Thyroid gland (tissue), 4 donors: ENCODE data around the gene OTOP3. TPM values are rescaled to one million over a fixed set of nuclear protein-coding genes. Genes with fewer than 3 reads are reported as not detected.
A peak's percentile ranks its signal among the peaks of the same experiment; 100 is the strongest.

Experiments
- DNase-seq, 2 donors: peaks; one replicate each; pipeline ENCODE4 v3.0.0-alpha.2; 2019
- H3K27ac ChIP-seq, 3 donors: fragments of 200-600 bp; sonication (generic); 1 replicate in 2 of 3; 2 replicates in 1 of 3; pipeline ENCODE4 v1.5.1; 2016 to 2019; ENCODE audit warnings: mild to moderate bottlenecking in 1 of 3, moderate library complexity in 1 of 3
- H3K27me3 ChIP-seq: fragments of 200-600 bp; sonication (generic); one replicate; pipeline ENCODE4 v1.5.1; 2019
- H3K36me3 ChIP-seq, 2 donors: fragments of 200-600 bp; sonication (generic); one replicate each; pipeline ENCODE4 v1.5.1; 2016 to 2019
- H3K4me1 ChIP-seq, 2 donors: fragments of 200-600 bp; sonication (generic); one replicate each; pipeline ENCODE4 v1.5.1; 2017 to 2019
- H3K4me3 ChIP-seq, 3 donors: fragments of 200-600 bp; sonication (generic); replicated peaks in 1 of 3; 1 replicate in 2 of 3; 2 replicates in 1 of 3; pipeline ENCODE4 v1.5.1; 2016; ENCODE audit warnings: mild to moderate bottlenecking in 1 of 3
- H3K9me3 ChIP-seq: fragments of 200-600 bp; sonication (generic); one replicate; pipeline ENCODE4 v1.5.1; 2017
- POLR2A ChIP-seq, 2 donors: fragments of 450-650 bp; IDR thresholded peaks; one replicate each; pipeline ENCODE4 v1.6.1; 2017; ENCODE audit warnings: antibody characterized with exemption in 2 of 2, mild to moderate bottlenecking in 2 of 2, moderate library complexity in 1 of 2
- WGBS, 2 donors: methylation state at CpG; one replicate each; pipeline ENCODE4 v1.1.5; 2017; 5-methylcytosine and 5-hydroxymethylcytosine counted together
- intact Hi-C: fragments of 100-400 bp; cut with DNase I; formaldehyde crosslinking; loops from one replicate; pipeline ENCODE4 v1.15.1; 2023
- total RNA-seq, 4 donors: library from RNA; depleted of rRNA; stranded (reverse); fragments of >200 nt; gene quantifications; one replicate each; pipeline ENCODE4 v1.2.3, GENCODE V29; 2016
- TF ChIP-seq, protein P1 (sequence below), 6 experiments: fragments of 200-600 bp in 3 of 6; fragments of 450-650 bp in 3 of 6; sonication (generic) in 3 of 6; IDR thresholded peaks; one replicate each; pipeline ENCODE4 v1.5.1; 2016 to 2019; ENCODE audit warnings: antibody characterized with exemption in 6 of 6, mild to moderate bottlenecking in 2 of 6, inconsistent platforms in 1 of 6, moderate library complexity in 1 of 6

The OTOP3 gene
- total RNA-seq, 4 donors from 2014 or later = not detected

DNA sequence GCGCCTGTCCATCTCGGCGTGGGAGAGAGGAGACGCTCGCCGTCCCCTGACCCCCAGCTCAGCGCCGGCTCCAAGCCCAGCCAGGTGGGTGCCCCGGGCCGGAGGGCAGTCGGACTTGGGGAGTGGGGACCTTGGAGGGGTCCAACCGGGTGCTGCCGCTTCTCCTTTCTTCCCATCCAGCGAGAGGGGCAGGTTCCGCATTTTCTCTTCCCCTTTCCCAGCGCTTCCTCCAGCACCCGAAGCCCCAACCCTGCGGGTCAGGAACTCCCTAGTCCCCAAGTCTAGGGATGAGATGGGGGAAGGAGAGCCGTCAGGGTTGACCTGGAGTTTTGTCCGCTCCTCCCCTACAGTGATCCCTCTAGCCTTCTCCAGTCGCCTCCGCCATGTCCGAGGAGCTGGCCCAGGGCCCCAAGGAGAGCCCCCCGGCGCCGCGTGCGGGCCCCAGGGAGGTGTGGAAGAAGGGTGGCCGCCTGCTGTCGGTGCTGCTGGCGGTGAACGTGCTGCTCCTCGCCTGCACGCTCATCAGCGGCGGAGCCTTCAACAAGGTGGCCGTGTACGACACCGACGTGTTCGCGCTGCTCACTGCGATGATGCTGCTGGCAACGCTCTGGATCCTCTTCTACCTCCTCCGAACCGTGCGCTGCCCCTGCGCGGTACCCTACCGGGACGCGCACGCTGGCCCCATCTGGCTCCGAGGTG is 11.3 kb upstream of the OTOP3 start, which contains the start of gene OTOP2:
OTOP2 (plus strand) TSS at position 24 of the 699 bp plus-strand sequence; CDS start at position 384, 360 bp downstream.
- Histone ChIP-seq H3K9me3 (no peaks in the 10 kb centered on the region), H3K36me3 (no peaks in the 10 kb centered on the region), H3K27me3 (peaks cover 21% of the 10 kb centered on the region), H3K4me3 (peak within 1 kb of the TSS in 1 of 3 donors; percentile 21), H3K27ac (no peak within 1 kb of the TSS), H3K4me1 (peaks cover 13 to 21% of the 10 kb centered on the region in 2 donors)
- intact Hi-C loops = no loop called here
- DNase-seq = no peak
- TF ChIP-seq POLR2A (IDR thresholded peaks at IDR 0.05) = no peak
- TF ChIP-seq, protein P1, sequence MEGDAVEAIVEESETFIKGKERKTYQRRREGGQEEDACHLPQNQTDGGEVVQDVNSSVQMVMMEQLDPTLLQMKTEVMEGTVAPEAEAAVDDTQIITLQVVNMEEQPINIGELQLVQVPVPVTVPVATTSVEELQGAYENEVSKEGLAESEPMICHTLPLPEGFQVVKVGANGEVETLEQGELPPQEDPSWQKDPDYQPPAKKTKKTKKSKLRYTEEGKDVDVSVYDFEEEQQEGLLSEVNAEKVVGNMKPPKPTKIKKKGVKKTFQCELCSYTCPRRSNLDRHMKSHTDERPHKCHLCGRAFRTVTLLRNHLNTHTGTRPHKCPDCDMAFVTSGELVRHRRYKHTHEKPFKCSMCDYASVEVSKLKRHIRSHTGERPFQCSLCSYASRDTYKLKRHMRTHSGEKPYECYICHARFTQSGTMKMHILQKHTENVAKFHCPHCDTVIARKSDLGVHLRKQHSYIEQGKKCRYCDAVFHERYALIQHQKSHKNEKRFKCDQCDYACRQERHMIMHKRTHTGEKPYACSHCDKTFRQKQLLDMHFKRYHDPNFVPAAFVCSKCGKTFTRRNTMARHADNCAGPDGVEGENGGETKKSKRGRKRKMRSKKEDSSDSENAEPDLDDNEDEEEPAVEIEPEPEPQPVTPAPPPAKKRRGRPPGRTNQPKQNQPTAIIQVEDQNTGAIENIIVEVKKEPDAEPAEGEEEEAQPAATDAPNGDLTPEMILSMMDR (IDR thresholded peaks at IDR 0.05) = no peak
- WGBS, 2 donors = 3 to 4% methylated on average over 29 to 30 of the region's 54 CpGs

DNA sequence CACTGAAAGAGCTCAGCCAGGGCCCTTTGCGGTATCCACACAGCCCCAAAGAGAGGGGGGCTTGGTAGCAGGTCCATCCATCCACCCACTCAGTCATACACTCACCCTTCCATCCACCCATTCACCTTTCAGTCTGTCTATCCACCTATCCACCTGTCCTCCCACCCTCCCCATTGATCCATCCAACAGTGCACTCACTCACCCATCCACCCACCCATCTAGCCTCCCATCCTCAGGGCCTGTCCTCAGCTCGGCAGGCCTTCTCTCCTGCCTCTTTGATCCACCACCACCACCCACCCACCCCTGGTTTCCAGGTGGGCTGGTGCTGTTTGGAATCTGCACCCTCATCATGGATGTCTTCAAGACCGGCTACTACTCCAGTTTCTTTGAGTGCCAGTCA is 10.5 kb upstream of the OTOP3 start:
- no peaks in the 10 kb centered on the region for H3K36me3 ChIP-seq
- H3K9me3 ChIP-seq = no peaks in the 10 kb centered on the region
- TF ChIP-seq POLR2A (IDR thresholded peaks at IDR 0.05) = no peak
- TF ChIP-seq, protein P1 (IDR thresholded peaks at IDR 0.05) = no peak
- no peak for DNase-seq
- H3K4me3 ChIP-seq = no peak overlapping the region
- intact Hi-C loops = no loop called here
- peaks cover 21% of the 10 kb centered on the region for H3K27me3 ChIP-seq
- H3K4me1 ChIP-seq = peaks cover 13 to 21% of the 10 kb centered on the region in 2 donors
- WGBS, 2 donors = 63 to 67% methylated on average over 3 of the region's 3 CpGs
- no peak overlapping the region for H3K27ac ChIP-seq

DNA sequence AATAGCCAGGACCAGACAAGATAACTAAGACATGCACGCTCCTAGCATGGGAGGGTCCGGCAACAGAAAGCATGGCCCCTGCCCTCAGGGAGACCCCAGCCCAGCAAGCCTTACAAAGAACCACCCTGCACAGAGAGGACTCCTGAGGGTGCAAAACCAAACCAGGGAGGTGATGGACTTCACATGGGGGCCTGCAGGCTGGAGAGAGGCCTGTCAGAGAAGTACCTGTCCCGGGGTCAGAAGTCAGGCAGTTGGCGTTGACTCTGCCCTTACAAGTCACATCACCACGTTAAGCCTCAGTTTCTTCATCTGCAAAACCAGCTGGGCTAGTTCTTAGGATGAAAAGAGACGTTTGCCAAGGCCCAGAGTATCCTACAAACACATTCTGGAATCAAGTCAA is 6.9 kb upstream of the OTOP3 start:
- intact Hi-C loops = no loop called here
- peaks cover 2 to 10% of the 10 kb centered on the region in 2 donors for H3K4me1 ChIP-seq
- no peak overlapping the region for H3K4me3 ChIP-seq
- H3K36me3 ChIP-seq = no peaks in the 10 kb centered on the region
- H3K27ac ChIP-seq = no peak overlapping the region
- DNase-seq = no peak
- peaks cover 14% of the 10 kb centered on the region for H3K27me3 ChIP-seq
- WGBS, 2 donors = 71 to 78% methylated on average over 6 of the region's 6 CpGs
- TF ChIP-seq POLR2A (IDR thresholded peaks at IDR 0.05) = no peak
- TF ChIP-seq, protein P1 (IDR thresholded peaks at IDR 0.05) = no peak
- H3K9me3 ChIP-seq = no peaks in the 10 kb centered on the region

DNA sequence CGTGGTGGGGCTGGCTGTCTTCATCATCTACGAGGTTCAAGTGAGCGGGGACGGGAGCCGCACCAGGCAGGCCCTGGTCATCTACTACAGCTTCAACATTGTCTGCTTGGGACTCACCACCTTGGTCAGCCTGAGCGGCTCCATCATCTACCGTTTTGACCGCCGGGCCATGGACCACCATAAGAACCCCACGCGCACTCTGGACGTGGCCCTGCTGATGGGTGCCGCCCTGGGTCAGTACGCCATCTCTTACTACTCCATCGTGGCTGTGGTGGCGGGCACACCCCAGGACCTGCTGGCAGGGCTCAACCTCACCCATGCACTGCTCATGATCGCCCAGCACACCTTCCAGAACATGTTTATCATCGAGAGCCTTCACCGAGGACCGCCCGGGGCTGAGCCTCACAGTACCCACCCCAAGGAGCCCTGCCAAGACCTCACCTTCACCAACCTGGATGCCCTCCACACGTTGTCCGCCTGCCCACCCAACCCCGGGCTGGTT is 5.1 kb upstream of the OTOP3 start:
- H3K4me1 ChIP-seq = peaks cover under 1 to 2% of the 10 kb centered on the region in 2 donors
- intact Hi-C loops = no loop called here
- no peaks in the 10 kb centered on the region for H3K9me3 ChIP-seq
- H3K27ac ChIP-seq = no peak overlapping the region
- TF ChIP-seq POLR2A (IDR thresholded peaks at IDR 0.05) = no peak
- TF ChIP-seq, protein P1 (IDR thresholded peaks at IDR 0.05) = no peak
- H3K4me3 ChIP-seq = no peak overlapping the region
- no peaks in the 10 kb centered on the region for H3K36me3 ChIP-seq
- no peak for DNase-seq
- 86 to 93% methylated on average over 21 to 24 of the region's 24 CpGs for WGBS, 2 donors
- H3K27me3 ChIP-seq = peaks cover 7% of the 10 kb centered on the region

DNA sequence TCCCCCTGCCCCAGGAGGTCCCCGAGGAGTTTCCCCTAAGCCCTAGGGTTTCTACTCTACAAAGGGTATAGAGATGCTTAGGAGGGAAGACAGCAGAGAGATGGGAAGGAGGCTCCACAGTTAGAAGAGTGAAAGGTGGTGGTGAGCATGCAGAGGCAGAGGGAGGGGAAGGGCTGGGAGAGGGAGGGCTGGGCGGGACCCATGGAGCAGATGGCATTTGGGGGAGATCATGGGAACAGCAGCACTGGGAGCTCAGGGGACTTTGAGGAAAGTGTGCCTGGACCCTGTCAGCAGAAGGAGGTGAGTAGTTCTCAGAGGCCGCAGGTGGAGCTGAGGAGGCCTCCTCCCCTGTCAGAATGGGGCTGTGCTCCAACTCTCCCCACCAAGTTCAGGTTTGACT is 650 bp upstream of the OTOP3 start:
- DNase-seq = no peak
- 37 to 46% methylated on average over 3 of the region's 3 CpGs for WGBS, 2 donors
- TF ChIP-seq POLR2A (IDR thresholded peaks at IDR 0.05) = no peak
- Histone ChIP-seq H3K9me3 (no peaks in the 10 kb centered on the region), H3K36me3 (no peaks in the 10 kb centered on the region), H3K27ac (no peak overlapping the region), H3K4me1 (peaks cover 8 to 10% of the 10 kb centered on the region in 2 donors), H3K4me3 (no peak overlapping the region), H3K27me3 (peaks cover 14% of the 10 kb centered on the region)
- intact Hi-C loops = no loop called here
